GM06990 (cell line): ENCODE results near the gene ZC3H12C.

Experiments used
- DNase-seq: peaks from one replicate; pipeline ENCODE4 v3.0.0-alpha.2; 2011; ENCODE audit not compliant: insufficient read length; ENCODE audit errors: extremely low read depth
- H3K27me3 ChIP-seq: replicated peaks from 2 replicates; pipeline ENCODE4 v1.6.0; 2011; ENCODE audit warnings: low read length; ENCODE audit not compliant: control insufficient read depth, insufficient read depth
- H3K36me3 ChIP-seq: 2 replicates; pipeline ENCODE4 v1.5.1; 2011; ENCODE audit warnings: low read length; ENCODE audit not compliant: control insufficient read depth, insufficient read depth
- H3K4me3 ChIP-seq: replicated peaks from 2 replicates; pipeline ENCODE4 v1.5.1; 2011; ENCODE audit warnings: low read depth, mild to moderate bottlenecking, control low read depth, low read length
- TF ChIP-seq, protein P1 (sequence below): IDR thresholded peaks from 2 replicates; pipeline ENCODE4 v1.5.1; 2011; ENCODE audit warnings: low read length, control low read depth, mild to moderate bottlenecking, inconsistent platforms; ENCODE audit not compliant: insufficient read depth, poor library complexity, severe bottlenecking

The ZC3H12C gene

DNA sequence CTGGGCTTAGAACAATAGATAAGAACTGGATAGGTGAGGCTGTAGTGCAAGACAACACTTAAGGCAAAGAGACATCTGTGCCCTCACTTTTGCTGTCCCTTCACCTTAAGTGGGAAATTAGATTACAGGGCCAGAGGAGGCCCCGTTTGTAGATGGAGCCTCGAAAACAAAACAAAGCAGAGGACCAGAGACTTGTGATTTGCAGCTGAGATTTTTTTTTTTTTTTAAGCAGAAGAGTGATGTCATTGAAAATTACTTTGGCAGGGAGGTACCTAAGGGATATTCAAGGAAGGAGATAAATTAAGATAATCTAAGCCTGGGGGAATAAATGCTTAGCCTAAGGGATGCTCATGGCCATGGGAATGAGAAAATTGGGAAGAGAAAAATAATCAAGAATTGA is 31.4 kb downstream of the ZC3H12C start:
- TF ChIP-seq, protein P1, sequence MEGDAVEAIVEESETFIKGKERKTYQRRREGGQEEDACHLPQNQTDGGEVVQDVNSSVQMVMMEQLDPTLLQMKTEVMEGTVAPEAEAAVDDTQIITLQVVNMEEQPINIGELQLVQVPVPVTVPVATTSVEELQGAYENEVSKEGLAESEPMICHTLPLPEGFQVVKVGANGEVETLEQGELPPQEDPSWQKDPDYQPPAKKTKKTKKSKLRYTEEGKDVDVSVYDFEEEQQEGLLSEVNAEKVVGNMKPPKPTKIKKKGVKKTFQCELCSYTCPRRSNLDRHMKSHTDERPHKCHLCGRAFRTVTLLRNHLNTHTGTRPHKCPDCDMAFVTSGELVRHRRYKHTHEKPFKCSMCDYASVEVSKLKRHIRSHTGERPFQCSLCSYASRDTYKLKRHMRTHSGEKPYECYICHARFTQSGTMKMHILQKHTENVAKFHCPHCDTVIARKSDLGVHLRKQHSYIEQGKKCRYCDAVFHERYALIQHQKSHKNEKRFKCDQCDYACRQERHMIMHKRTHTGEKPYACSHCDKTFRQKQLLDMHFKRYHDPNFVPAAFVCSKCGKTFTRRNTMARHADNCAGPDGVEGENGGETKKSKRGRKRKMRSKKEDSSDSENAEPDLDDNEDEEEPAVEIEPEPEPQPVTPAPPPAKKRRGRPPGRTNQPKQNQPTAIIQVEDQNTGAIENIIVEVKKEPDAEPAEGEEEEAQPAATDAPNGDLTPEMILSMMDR = no peak
- no peaks in the 10 kb centered on the region for H3K36me3 ChIP-seq
- H3K27me3 ChIP-seq = no peaks in the 10 kb centered on the region
- H3K4me3 ChIP-seq = no peak overlapping the region
- DNase-seq = no peak

- TF ChIP-seq, protein P1 = no peak
- Histone ChIP-seq H3K4me3 (no peak overlapping the region), H3K27me3 (no peaks in the 10 kb centered on the region), H3K36me3 (no peaks in the 10 kb centered on the region)
- no peak for DNase-seq
These were observed 32.4 kb downstream of the ZC3H12C start for GRCh38 chr11:110125632-110126031.

GRCh38 chr11:110126936-110127335 is 33.7 kb downstream of the ZC3H12C start:
- DNase-seq = no peak
- Histone ChIP-seq H3K36me3 (peaks cover 2% of the 10 kb centered on the region; the same call in 1 of the 2 replicates), H3K4me3 (no peak overlapping the region), H3K27me3 (no peaks in the 10 kb centered on the region)
- TF ChIP-seq, protein P1 = no peak

GRCh38 chr11:110128161-110128560 is 35.0 kb downstream of the ZC3H12C start:
- TF ChIP-seq, protein P1 = no peak
- peaks cover 2% of the 10 kb centered on the region; the same call in 1 of the 2 replicates for H3K36me3 ChIP-seq
- DNase-seq = no peak
- H3K27me3 ChIP-seq = no peaks in the 10 kb centered on the region
- H3K4me3 ChIP-seq = no peak overlapping the region

DNA sequence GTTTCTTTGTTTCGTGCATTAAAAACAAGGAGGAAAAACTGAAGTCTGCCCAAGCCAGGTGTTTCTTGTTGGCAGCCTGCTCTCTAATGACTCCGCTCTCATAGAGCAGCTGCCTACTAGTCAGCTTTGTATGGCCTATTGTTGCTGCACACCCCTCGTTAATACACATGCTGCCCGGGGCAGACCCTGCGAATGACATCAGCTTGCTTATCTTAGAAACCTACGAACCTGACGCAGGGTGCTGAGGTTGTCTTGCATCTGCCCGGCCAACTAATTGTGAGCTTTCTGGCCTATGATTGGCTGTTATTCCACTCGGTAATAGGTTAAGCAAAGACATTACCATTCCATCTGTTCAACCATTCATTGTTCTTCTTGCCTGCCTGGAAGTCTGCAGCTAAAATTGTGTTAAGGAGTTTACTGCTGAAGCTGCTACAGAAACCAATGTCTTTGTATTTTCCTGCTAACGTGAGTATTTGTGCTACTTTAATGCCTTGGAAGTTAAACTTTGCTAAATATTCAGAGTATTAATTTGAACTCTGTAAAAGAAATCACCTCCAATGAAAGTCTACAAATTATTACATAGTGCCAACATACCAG is 37.5 kb downstream of the ZC3H12C start:
- TF ChIP-seq, protein P1 = no peak
- Histone ChIP-seq H3K36me3 (peaks cover 2% of the 10 kb centered on the region; the same call in 1 of the 2 replicates), H3K4me3 (no peak overlapping the region), H3K27me3 (no peaks in the 10 kb centered on the region)
- DNase-seq = no peak
